ENCODE results near the gene ASF1A.
A peak's percentile ranks its signal among the peaks of the same experiment; 100 is the strongest.

GRCh38 chr6:118894425-118895260 lies 691 bp downstream of the ASF1A start:
- TF ChIP-seq POLR2A (IDR thresholded peaks at IDR 0.05; ENCODE audit: extremely low read depth, insufficient read length) (peak; percentile 39), CTCF (IDR thresholded peaks at IDR 0.05; ENCODE audit: low read depth, low read length) (no peak), MYC (IDR thresholded peaks at IDR 0.05; ENCODE audit: low read depth, low read length) (0 out of 2 replicates have a peak, but pooled peaks have one; percentile 29)

All from NB4 (cell line).